BLaER1 treated with 17β-estradiol and CSF1 and Interleukin-3, amounts not matched to agents 10 nM and 100 nM (cell line): ENCODE data around the gene COL12A1.

Experiments used
- H3K27ac ChIP-seq, 11 experiments: shearing (Covaris generic); formaldehyde crosslinking; 2 replicates each; pipeline ENCODE4 v1.8.1; 2022
- H3K27me3 ChIP-seq, 11 experiments: shearing (Covaris generic); formaldehyde crosslinking; 2 replicates each; pipeline ENCODE4 v1.8.1; 2022
- H3K36me3 ChIP-seq, 11 experiments: shearing (Covaris generic); formaldehyde crosslinking; 2 replicates each; pipeline ENCODE4 v1.8.1; 2022
- H3K4me1 ChIP-seq, 10 experiments: shearing (Covaris generic); formaldehyde crosslinking; 2 replicates each; pipeline ENCODE4 v1.8.1; 2022
- H3K4me2 ChIP-seq, 11 experiments: shearing (Covaris generic); formaldehyde crosslinking; 2 replicates each; pipeline ENCODE4 v1.8.1; 2022
- H3K4me3 ChIP-seq, 10 experiments: shearing (Covaris generic); formaldehyde crosslinking; 2 replicates each; pipeline ENCODE4 v1.8.1; 2022
- H3K9ac ChIP-seq, 11 experiments: shearing (Covaris generic); formaldehyde crosslinking; 2 replicates each; pipeline ENCODE4 v1.8.1; 2022
- H3K9me3 ChIP-seq, 11 experiments: shearing (Covaris generic); formaldehyde crosslinking; replicated peaks in 1 of 11; 2 replicates each; pipeline ENCODE4 v1.8.1; 2022
- H4K20me1 ChIP-seq, 11 experiments: shearing (Covaris generic); formaldehyde crosslinking; 2 replicates each; pipeline ENCODE4 v1.8.1; 2022
- Cebpa-rat ChIP-seq, 11 experiments: shearing (Covaris generic); IDR thresholded peaks; 2 replicates each; pipeline ENCODE4 v1.8.1; 2022

COL12A1 gene

GRCh38 chr6:75217193-75217592 lies 11.3 kb upstream of the COL12A1 start:
- no peak for TF ChIP-seq Cebpa-rat (IDR thresholded peaks at IDR 0.05)
- no peaks in the 10 kb centered on the region for H4K20me1 ChIP-seq
- H3K4me3 ChIP-seq: no peak overlapping the region
- peak overlapping the region in 2 of 11 experiments; percentile 51 to 53; a peak in 3 of 22 replicates for H3K4me2 ChIP-seq
- H3K27ac ChIP-seq: peak overlapping the region in 2 of 11 experiments; percentile 37 to 52; a peak in 3 of 22 replicates
- peaks cover 0 to 25% (median 7%) of the 10 kb centered on the region in 10 experiments; a peak in 13 of 20 replicates for H3K4me1 ChIP-seq
- H3K9me3 ChIP-seq: no peaks in the 10 kb centered on the region
- H3K9ac ChIP-seq: no peak overlapping the region
- no peaks in the 10 kb centered on the region for H3K27me3 ChIP-seq
- no peaks in the 10 kb centered on the region for H3K36me3 ChIP-seq

- no peak overlapping the region for H3K9ac ChIP-seq
- peaks cover 0 to 28% (median 11%) of the 10 kb centered on the region in 10 experiments; a peak in 14 of 20 replicates for H3K4me1 ChIP-seq
- H3K27me3 ChIP-seq: no peaks in the 10 kb centered on the region
- no peaks in the 10 kb centered on the region for H3K9me3 ChIP-seq
- H3K4me3 ChIP-seq: no peak overlapping the region
- no peak overlapping the region for H3K27ac ChIP-seq
- H4K20me1 ChIP-seq: no peaks in the 10 kb centered on the region
- H3K36me3 ChIP-seq: no peaks in the 10 kb centered on the region
- H3K4me2 ChIP-seq: no peak overlapping the region
- no peak for TF ChIP-seq Cebpa-rat (IDR thresholded peaks at IDR 0.05)
These were observed 9.4 kb upstream of the COL12A1 start for GRCh38 chr6:75215291-75215690.

- no peaks in the 10 kb centered on the region for H3K9me3 ChIP-seq
- no peaks in the 10 kb centered on the region for H4K20me1 ChIP-seq
- H3K4me3 ChIP-seq: no peak overlapping the region
- H3K36me3 ChIP-seq: no peaks in the 10 kb centered on the region
- no peak overlapping the region for H3K27ac ChIP-seq
- peaks cover under 1 to 28% (median 11%) of the 10 kb centered on the region in 10 experiments; a peak in 19 of 20 replicates for H3K4me1 ChIP-seq
- no peak overlapping the region for H3K9ac ChIP-seq
- no peak for TF ChIP-seq Cebpa-rat (IDR thresholded peaks at IDR 0.05)
- peaks cover under 1 to 2% (median 1%) of the 10 kb centered on the region in 11 experiments; a peak in 17 of 22 replicates for H3K27me3 ChIP-seq
- H3K4me2 ChIP-seq: no peak overlapping the region
These were observed 7.9 kb upstream of the COL12A1 start for GRCh38 chr6:75213732-75214131.

- Histone ChIP-seq H3K4me2 (no peak overlapping the region; a peak in 1 of 22 replicates), H3K9ac (no peak overlapping the region), H3K9me3 (no peaks in the 10 kb centered on the region), H3K27ac (no peak overlapping the region), H4K20me1 (no peaks in the 10 kb centered on the region), H3K36me3 (no peaks in the 10 kb centered on the region), H3K4me1 (peaks cover 6 to 31% (median 18%) of the 10 kb centered on the region in 10 experiments), H3K27me3 (peaks cover 6 to 8% (median 8%) of the 10 kb centered on the region in 11 experiments), H3K4me3 (no peak overlapping the region)
- TF ChIP-seq Cebpa-rat (IDR thresholded peaks at IDR 0.05): no peak
These were observed 7.3 kb upstream of the COL12A1 start for GRCh38 chr6:75213112-75213511.

GRCh38 chr6:75211920-75212590 lies 6.2 kb upstream of the COL12A1 start:
- Histone ChIP-seq H3K9me3 (peaks cover 5 to 9% (median 8%) of the 10 kb centered on the region in 11 experiments), H3K27me3 (peaks cover 17 to 18% (median 18%) of the 10 kb centered on the region in 11 experiments), H3K36me3 (no peaks in the 10 kb centered on the region), H3K4me2 (peak overlapping the region in 9 of 11 experiments; percentile 5 to 51 (median 26); a peak in 12 of 22 replicates), H3K27ac (no peak overlapping the region), H3K9ac (no peak overlapping the region), H3K4me3 (no peak overlapping the region), H3K4me1 (peaks cover 11 to 23% (median 20%) of the 10 kb centered on the region in 10 experiments), H4K20me1 (0 out of 22 replicates have a peak, but pooled peaks cover 0 to 4% (median 0%) of the 10 kb centered on the region in 11 experiments)
- TF ChIP-seq Cebpa-rat (IDR thresholded peaks at IDR 0.05): no peak

GRCh38 chr6:75210885-75211739 lies 5.3 kb upstream of the COL12A1 start:
- Histone ChIP-seq H3K27ac (no peak overlapping the region), H3K4me2 (no peak overlapping the region), H3K27me3 (peaks cover 26 to 28% (median 28%) of the 10 kb centered on the region in 11 experiments), H4K20me1 (0 out of 22 replicates have a peak, but pooled peaks cover 0 to 4% (median 0%) of the 10 kb centered on the region in 11 experiments), H3K36me3 (no peaks in the 10 kb centered on the region), H3K4me1 (peaks cover 11 to 23% (median 18%) of the 10 kb centered on the region in 10 experiments), H3K9me3 (peaks cover 14 to 18% (median 17%) of the 10 kb centered on the region in 11 experiments), H3K9ac (no peak overlapping the region), H3K4me3 (no peak overlapping the region)
- TF ChIP-seq Cebpa-rat (IDR thresholded peaks at IDR 0.05): no peak

GRCh38 chr6:75209184-75209723 lies 3.4 kb upstream of the COL12A1 start:
- peaks cover 45 to 46% (median 46%) of the 10 kb centered on the region in 11 experiments for H3K27me3 ChIP-seq
- no peaks in the 10 kb centered on the region for H3K36me3 ChIP-seq
- H4K20me1 ChIP-seq: 0 out of 22 replicates have a peak, but pooled peaks cover 0 to 4% (median 0%) of the 10 kb centered on the region in 11 experiments
- H3K4me2 ChIP-seq: peak overlapping the region in 9 of 11 experiments; percentile 79 to 91 (median 88); a peak in 10 of 22 replicates
- peaks cover 33 to 37% (median 36%) of the 10 kb centered on the region in 11 experiments for H3K9me3 ChIP-seq
- no peak overlapping the region for H3K27ac ChIP-seq
- H3K4me1 ChIP-seq: peaks cover 11 to 23% (median 18%) of the 10 kb centered on the region in 10 experiments
- H3K9ac ChIP-seq: peak overlapping the region in 2 of 11 experiments; percentile 61; a peak in 2 of 22 replicates
- peak overlapping the region in 1 of 10 experiments; percentile 58; a peak in 2 of 20 replicates for H3K4me3 ChIP-seq
- TF ChIP-seq Cebpa-rat (IDR thresholded peaks at IDR 0.05): no peak

GRCh38 chr6:75208298-75209183 lies 2.7 kb upstream of the COL12A1 start:
- TF ChIP-seq Cebpa-rat (IDR thresholded peaks at IDR 0.05): no peak
- Histone ChIP-seq H3K4me1 (peaks cover 11 to 23% (median 18%) of the 10 kb centered on the region in 10 experiments), H3K4me2 (peak overlapping the region; percentile 79 to 91 (median 88)), H3K36me3 (no peaks in the 10 kb centered on the region), H3K27ac (no peak overlapping the region), H3K27me3 (peaks cover 52 to 53% (median 53%) of the 10 kb centered on the region in 11 experiments), H4K20me1 (0 out of 22 replicates have a peak, but pooled peaks cover 0 to 4% (median 0%) of the 10 kb centered on the region in 11 experiments), H3K9me3 (peaks cover 35 to 42% (median 38%) of the 10 kb centered on the region in 11 experiments), H3K4me3 (peak overlapping the region; percentile 40 to 63 (median 52)), H3K9ac (peak overlapping the region in 8 of 11 experiments; percentile 22 to 61 (median 39); a peak in 9 of 22 replicates)
